Activated T-helper 2 cell treated with anti-CD3 and anti-CD28 coated beads, Interferon-gamma antibody, Interleukin-2, Interleukin-4, amounts not matched to agents 10 μg/mL and 5 μg/mL and 100 μg/mL, durations not matched to agents 14 hours and 24 hours and 36 hours (primary cell): ENCODE data around the gene MESP2. TPM values are rescaled to one million over a fixed set of nuclear protein-coding genes. Genes with fewer than 3 reads are reported as not detected.
"Not testable (repeated sequence)": the region's sequence is repeated elsewhere in the genome, so short reads cannot be mapped to it uniquely, and the experiment has no call there.

ENCODE experiments used
- DNase-seq: peaks from one replicate; pipeline ENCODE4 v3.0.0; 2021; ENCODE audit warnings: low spot score
- H3K27ac Mint-ChIP-seq: one replicate; pipeline ENCODE4 v1.8.0; 2021; ENCODE audit warnings: mixed read lengths
- H3K27me3 Mint-ChIP-seq: one replicate; pipeline ENCODE4 v1.8.0; 2021; ENCODE audit warnings: low read depth, mixed read lengths
- H3K36me3 Mint-ChIP-seq: one replicate; pipeline ENCODE4 v1.8.0; 2021; ENCODE audit warnings: low read depth, mixed read lengths
- H3K4me1 Mint-ChIP-seq: one replicate; pipeline ENCODE4 v1.8.0; 2021; ENCODE audit warnings: low read depth, mixed read lengths
- H3K4me3 Mint-ChIP-seq: one replicate; pipeline ENCODE4 v1.8.0; 2021; ENCODE audit warnings: low read depth, mild to moderate bottlenecking, moderate library complexity, mixed read lengths
- H3K9me3 Mint-ChIP-seq: one replicate; pipeline ENCODE4 v1.8.0; 2021; ENCODE audit warnings: mixed read lengths
- intact Hi-C: fragments of 100-400 bp; cut with micrococcal nuclease; formaldehyde crosslinking; loops from one replicate; pipeline ENCODE4 v1.15.1; 2023
- total RNA-seq: library from RNA; stranded (reverse); gene quantifications from 2 replicates; pipeline ENCODE4 v1.2.3, GENCODE V29; 2022

The MESP2 gene
- total RNA-seq, 1 donor from 2014 or later: 0.41 TPM

- intact Hi-C loops: no loop called here
- DNase-seq: no peak
- Mint-ChIP-seq H3K9me3 (no peaks in the 10 kb centered on the region), H3K4me1 (peaks cover 11% of the 10 kb centered on the region), H3K4me3 (peak overlapping the region; percentile 13), H3K27ac (no peak overlapping the region), H3K36me3 (no peaks in the 10 kb centered on the region), H3K27me3 (peaks cover 21% of the 10 kb centered on the region)
These were observed 1.1 kb downstream of the MESP2 start for GRCh38 chr15:89777073-89777751.

- H3K27ac Mint-ChIP-seq: no peak overlapping the region
- intact Hi-C loops: no loop called here
- no peak for DNase-seq
- no peaks in the 10 kb centered on the region for H3K36me3 Mint-ChIP-seq
- no peaks in the 10 kb centered on the region for H3K9me3 Mint-ChIP-seq
- peaks cover 21% of the 10 kb centered on the region for H3K27me3 Mint-ChIP-seq
- H3K4me3 Mint-ChIP-seq: no peak overlapping the region
- peaks cover 11% of the 10 kb centered on the region for H3K4me1 Mint-ChIP-seq
These were observed 1.7 kb downstream of the MESP2 start for GRCh38 chr15:89777782-89778380.

GRCh38 chr15:89778861-89779260 is 2.7 kb downstream of the MESP2 start:
- DNase-seq: no peak
- H3K4me1 Mint-ChIP-seq: peaks cover 11% of the 10 kb centered on the region
- H3K27me3 Mint-ChIP-seq: peaks cover 21% of the 10 kb centered on the region
- no peaks in the 10 kb centered on the region for H3K36me3 Mint-ChIP-seq
- H3K4me3 Mint-ChIP-seq: no peak overlapping the region
- intact Hi-C loops: no loop called here
- no peak overlapping the region for H3K27ac Mint-ChIP-seq
- no peaks in the 10 kb centered on the region for H3K9me3 Mint-ChIP-seq

- Mint-ChIP-seq H3K4me3 (no peak overlapping the region), H3K9me3 (no peaks in the 10 kb centered on the region), H3K4me1 (peaks cover 11% of the 10 kb centered on the region), H3K27ac (peak overlapping the region; percentile 1), H3K27me3 (peaks cover 11% of the 10 kb centered on the region), H3K36me3 (no peaks in the 10 kb centered on the region)
- DNase-seq: no peak
- intact Hi-C loops: no loop called here
These were observed 4.5 kb downstream of the MESP2 start for GRCh38 chr15:89780601-89781000.

- no peak for DNase-seq
- Mint-ChIP-seq H3K27ac (no peak overlapping the region), H3K4me1 (peaks cover 11% of the 10 kb centered on the region), H3K27me3 (peaks cover 10% of the 10 kb centered on the region), H3K4me3 (no peak overlapping the region), H3K36me3 (no peaks in the 10 kb centered on the region), H3K9me3 (no peaks in the 10 kb centered on the region)
- intact Hi-C loops: no loop called here
These were observed 4.9 kb downstream of the MESP2 start for GRCh38 chr15:89781055-89781454.

GRCh38 chr15:89781891-89782618 is 5.9 kb downstream of the MESP2 start:
- Mint-ChIP-seq H3K4me3 (no peak overlapping the region), H3K36me3 (no peaks in the 10 kb centered on the region), H3K4me1 (peaks cover 11% of the 10 kb centered on the region), H3K27ac (no peak overlapping the region), H3K9me3 (no peaks in the 10 kb centered on the region), H3K27me3 (peaks cover 9% of the 10 kb centered on the region)
- DNase-seq: no peak
- intact Hi-C loops: no loop called here

- H3K36me3 Mint-ChIP-seq, H3K4me3 Mint-ChIP-seq, DNase-seq, H3K9me3 Mint-ChIP-seq, intact Hi-C loops, H3K27ac Mint-ChIP-seq, H3K27me3 Mint-ChIP-seq: not testable (repeated sequence)
- H3K4me1 Mint-ChIP-seq: peaks cover 11% of the 10 kb centered on the region
These were observed 6.5 kb downstream of the MESP2 start for GRCh38 chr15:89782619-89782950.

GRCh38 chr15:89783111-89783860 is 7.2 kb downstream of the MESP2 start:
- Mint-ChIP-seq H3K4me3 (no peak overlapping the region), H3K27ac (no peak overlapping the region), H3K4me1 (peaks cover 11% of the 10 kb centered on the region), H3K9me3 (peaks cover 5% of the 10 kb centered on the region), H3K27me3 (peaks cover 7% of the 10 kb centered on the region), H3K36me3 (peaks cover 5% of the 10 kb centered on the region)
- intact Hi-C loops: no loop called here
- no peak for DNase-seq

- Mint-ChIP-seq H3K36me3 (peaks cover 5% of the 10 kb centered on the region), H3K4me1 (peaks cover 11% of the 10 kb centered on the region), H3K4me3 (no peak overlapping the region), H3K27ac (no peak overlapping the region), H3K9me3 (peaks cover 6% of the 10 kb centered on the region), H3K27me3 (peaks cover 5% of the 10 kb centered on the region)
- no peak for DNase-seq
- intact Hi-C loops: no loop called here
These were observed 7.9 kb downstream of the MESP2 start for GRCh38 chr15:89783861-89784685.

GRCh38 chr15:89784686-89784960 is 8.5 kb downstream of the MESP2 start:
- H3K4me3 Mint-ChIP-seq: no peak overlapping the region
- intact Hi-C loops: no loop called here

GRCh38 chr15:89785064-89785773 is 9.1 kb downstream of the MESP2 start:
- Mint-ChIP-seq H3K27ac (no peak overlapping the region), H3K27me3 (peaks cover 5% of the 10 kb centered on the region), H3K4me1 (peaks cover 11% of the 10 kb centered on the region), H3K9me3 (peaks cover 6% of the 10 kb centered on the region), H3K4me3 (no peak overlapping the region), H3K36me3 (peaks cover 5% of the 10 kb centered on the region)
- intact Hi-C loops: no loop called here
- no peak for DNase-seq

More at GRCh38 chr15:89784686-89784960, 8.5 kb downstream of the MESP2 start:
- H3K36me3 Mint-ChIP-seq: peaks cover 5% of the 10 kb centered on the region
- H3K4me1 Mint-ChIP-seq: peaks cover 11% of the 10 kb centered on the region
- DNase-seq: no peak
- H3K27me3 Mint-ChIP-seq: peaks cover 5% of the 10 kb centered on the region
- H3K27ac Mint-ChIP-seq: no peak overlapping the region
- peaks cover 6% of the 10 kb centered on the region for H3K9me3 Mint-ChIP-seq

GRCh38 chr15:89785774-89786140 is 9.6 kb downstream of the MESP2 start:
- no peak overlapping the region for H3K27ac Mint-ChIP-seq
- no peak overlapping the region for H3K4me3 Mint-ChIP-seq
- no peak for DNase-seq
- peaks cover 8% of the 10 kb centered on the region for H3K4me1 Mint-ChIP-seq
- H3K27me3 Mint-ChIP-seq: peaks cover 5% of the 10 kb centered on the region
- intact Hi-C loops: no loop called here
- peaks cover 6% of the 10 kb centered on the region for H3K9me3 Mint-ChIP-seq
- peaks cover 5% of the 10 kb centered on the region for H3K36me3 Mint-ChIP-seq
